ENCODE measurements around the gene RASIP1.

Gene RASIP1

GRCh38 chr19:48674921-48675824 is 65.2 kb downstream of the RASIP1 start:
- ChIA-PET CTCF (interaction anchor here (0.6 to 5.6 kb wide), 35 partner anchors 8 to 296 kb away, joined by 3 to 23 read pairs (median 4); partner anchors contain the start of genes CA11, HSD17B14 and IZUMO1), POLR2A (interaction anchor here (0.5 kb wide), 1 partner anchor 42 kb away, joined by 3 read pairs; no protein-coding TSS in a partner anchor)
- DNase-seq (ENCODE audit: extremely low spot score) = peak; percentile 92
- TF ChIP-seq, protein P1, sequence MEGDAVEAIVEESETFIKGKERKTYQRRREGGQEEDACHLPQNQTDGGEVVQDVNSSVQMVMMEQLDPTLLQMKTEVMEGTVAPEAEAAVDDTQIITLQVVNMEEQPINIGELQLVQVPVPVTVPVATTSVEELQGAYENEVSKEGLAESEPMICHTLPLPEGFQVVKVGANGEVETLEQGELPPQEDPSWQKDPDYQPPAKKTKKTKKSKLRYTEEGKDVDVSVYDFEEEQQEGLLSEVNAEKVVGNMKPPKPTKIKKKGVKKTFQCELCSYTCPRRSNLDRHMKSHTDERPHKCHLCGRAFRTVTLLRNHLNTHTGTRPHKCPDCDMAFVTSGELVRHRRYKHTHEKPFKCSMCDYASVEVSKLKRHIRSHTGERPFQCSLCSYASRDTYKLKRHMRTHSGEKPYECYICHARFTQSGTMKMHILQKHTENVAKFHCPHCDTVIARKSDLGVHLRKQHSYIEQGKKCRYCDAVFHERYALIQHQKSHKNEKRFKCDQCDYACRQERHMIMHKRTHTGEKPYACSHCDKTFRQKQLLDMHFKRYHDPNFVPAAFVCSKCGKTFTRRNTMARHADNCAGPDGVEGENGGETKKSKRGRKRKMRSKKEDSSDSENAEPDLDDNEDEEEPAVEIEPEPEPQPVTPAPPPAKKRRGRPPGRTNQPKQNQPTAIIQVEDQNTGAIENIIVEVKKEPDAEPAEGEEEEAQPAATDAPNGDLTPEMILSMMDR (IDR thresholded peaks at IDR 0.05; ENCODE audit: control extremely low read depth, extremely low read depth, low read depth, missing control alignments) = peak; percentile 87

GRCh38 chr19:48674216-48674809 is 66.1 kb downstream of the RASIP1 start:
- TF ChIP-seq, protein P1 (IDR thresholded peaks at IDR 0.05; ENCODE audit: control extremely low read depth, extremely low read depth, low read depth, missing control alignments) = no peak
- peak; percentile 16 for DNase-seq (ENCODE audit: extremely low spot score)
- POLR2A ChIA-PET = interaction anchor here (0.5 kb wide), 1 partner anchor 43 kb away, joined by 3 read pairs; no protein-coding TSS in a partner anchor
- CTCF ChIA-PET = interaction anchor here (0.6 to 5.6 kb wide), 28 partner anchors 8 to 296 kb away, joined by 3 to 23 read pairs (median 5); partner anchors contain the start of genes CA11, HSD17B14 and IZUMO1

DNA sequence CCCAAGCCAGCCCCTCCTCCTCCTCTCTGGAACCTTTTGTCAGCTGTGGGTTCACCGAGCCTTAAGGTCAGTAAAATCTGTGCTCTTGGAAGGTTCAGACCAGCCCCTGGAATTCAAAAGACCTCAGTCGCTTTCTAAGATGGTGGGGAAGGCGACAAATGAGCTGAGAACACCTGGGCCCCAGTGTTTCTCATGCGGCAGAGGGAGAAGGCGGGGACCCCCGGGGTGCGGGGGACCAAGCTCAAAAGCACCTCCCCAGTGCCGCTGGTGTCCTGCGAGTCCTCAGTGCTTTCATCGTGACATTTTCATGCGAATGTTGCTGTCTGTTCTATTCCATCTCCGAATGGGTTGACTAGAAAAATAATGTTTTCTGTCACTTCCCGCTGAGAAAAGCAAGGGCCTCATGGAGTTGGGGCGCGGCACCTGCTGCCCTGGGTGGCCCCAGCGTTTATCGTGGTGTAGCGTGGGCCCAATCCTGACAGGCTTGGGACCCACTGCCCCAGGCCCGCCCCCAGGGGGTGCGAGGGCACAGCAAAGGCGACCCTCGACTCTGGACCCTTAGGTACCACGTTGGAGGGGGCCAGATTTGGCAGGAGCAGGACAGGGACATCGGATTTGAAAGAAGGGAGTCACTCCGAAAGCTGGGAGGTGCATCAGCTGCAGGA is 66.8 kb downstream of the RASIP1 start:
- TF ChIP-seq, protein P1 (IDR thresholded peaks at IDR 0.05; ENCODE audit: control extremely low read depth, extremely low read depth, low read depth, missing control alignments) = no peak
- DNase-seq (ENCODE audit: extremely low spot score) = no peak
- CTCF ChIA-PET = interaction anchor here (1.1 to 5.6 kb wide), 15 partner anchors 7 to 169 kb away, joined by 3 to 23 read pairs (median 7); partner anchors contain the start of genes CA11 and HSD17B14
- POLR2A ChIA-PET = no interaction called here

DNA sequence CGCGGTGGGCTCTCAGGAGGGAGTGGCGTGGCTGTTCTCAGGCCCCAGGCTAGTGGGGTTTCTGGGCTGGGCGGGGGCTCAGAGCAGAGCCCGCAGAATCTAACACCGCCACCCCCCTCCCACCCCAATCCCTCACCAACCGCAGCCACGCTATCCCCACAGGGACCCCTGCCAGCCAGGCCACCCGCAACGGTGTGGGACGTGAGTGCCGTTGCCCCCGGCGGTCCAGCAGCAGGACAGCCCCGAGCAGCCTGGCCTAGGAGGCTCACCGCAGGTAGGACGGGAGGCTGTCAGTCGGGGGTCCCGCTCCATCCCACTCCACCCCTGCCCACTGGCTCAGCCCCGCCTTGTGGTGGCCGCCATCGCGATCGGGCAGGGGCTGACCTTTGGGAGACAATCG is 67.4 kb downstream of the RASIP1 start, which contains the start of gene NTN5:
NTN5 (minus strand) TSS at position 24 of the 400 bp plus-strand sequence. CDS start 2,031 bp downstream, outside the sequence.
- no peak for DNase-seq (ENCODE audit: extremely low spot score)
- CTCF ChIA-PET = interaction anchor here (1.2 to 5.6 kb wide), 2 partner anchors 23 to 27 kb away, joined by 3 to 23 read pairs; partner anchors contain the start of gene CA11
- POLR2A ChIA-PET = no interaction called here
- TF ChIP-seq, protein P1 (IDR thresholded peaks at IDR 0.05; ENCODE audit: control extremely low read depth, extremely low read depth, low read depth, missing control alignments) = no peak

DNA sequence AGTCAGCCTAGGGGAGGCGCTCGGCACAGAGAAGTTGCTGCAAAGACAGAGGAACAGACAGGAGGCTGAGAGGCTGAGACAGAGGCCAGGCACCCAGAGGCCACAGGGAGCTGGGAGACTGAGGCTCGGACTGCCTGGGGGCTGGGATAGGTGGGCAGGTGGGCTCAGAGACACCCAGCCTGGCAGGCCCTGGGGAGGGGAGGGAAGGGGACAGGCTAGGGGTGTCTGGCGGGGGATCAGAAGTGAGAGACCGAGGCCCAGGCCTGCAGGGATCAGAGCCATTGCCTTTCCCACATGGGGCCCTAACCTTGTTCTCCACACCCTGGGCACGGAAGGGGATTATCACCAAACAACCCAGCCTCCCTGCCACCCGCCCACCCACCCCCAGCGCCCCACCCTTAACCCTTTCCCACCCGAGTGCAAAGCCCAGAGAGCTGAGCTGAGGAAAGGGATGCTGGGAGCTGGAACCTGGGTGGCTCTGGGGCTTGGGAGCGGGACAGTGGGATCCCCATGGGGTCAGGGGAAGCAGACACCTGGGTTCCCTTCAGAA is 68.9 kb downstream of the RASIP1 start:
- DNase-seq (ENCODE audit: extremely low spot score) = peak; percentile 12
- ChIA-PET CTCF (no interaction called here), POLR2A (no interaction called here)
- TF ChIP-seq, protein P1 (IDR thresholded peaks at IDR 0.05; ENCODE audit: control extremely low read depth, extremely low read depth, low read depth, missing control alignments) = no peak
